ENCODE data around the gene TBK1.

The TBK1 gene

GRCh38 chr12:64545081-64545382, 93.1 kb downstream of the TBK1 start:
- DNase-seq (ENCODE audit: low read depth): no peak

DNA sequence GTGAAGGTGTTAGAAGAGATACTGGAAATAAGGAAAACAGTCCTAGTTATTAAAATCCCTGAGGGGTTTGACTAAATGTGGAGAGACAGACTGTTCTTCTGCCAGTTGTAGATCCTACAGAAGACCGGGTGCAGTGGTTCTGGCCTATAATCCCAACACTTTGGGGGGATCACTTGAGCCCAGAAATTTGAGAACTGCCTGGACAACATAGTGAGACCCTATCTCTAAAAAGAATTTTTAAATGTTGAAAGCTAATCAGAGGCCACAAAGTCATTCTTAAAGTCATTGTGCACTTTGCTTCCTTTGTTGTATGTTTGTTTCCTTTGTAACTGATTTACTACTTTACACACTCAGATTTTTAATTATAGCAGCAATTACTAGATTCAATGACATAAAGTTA, 97.2 kb downstream of the TBK1 start:
- DNase-seq (ENCODE audit: low read depth): no peak

DNA sequence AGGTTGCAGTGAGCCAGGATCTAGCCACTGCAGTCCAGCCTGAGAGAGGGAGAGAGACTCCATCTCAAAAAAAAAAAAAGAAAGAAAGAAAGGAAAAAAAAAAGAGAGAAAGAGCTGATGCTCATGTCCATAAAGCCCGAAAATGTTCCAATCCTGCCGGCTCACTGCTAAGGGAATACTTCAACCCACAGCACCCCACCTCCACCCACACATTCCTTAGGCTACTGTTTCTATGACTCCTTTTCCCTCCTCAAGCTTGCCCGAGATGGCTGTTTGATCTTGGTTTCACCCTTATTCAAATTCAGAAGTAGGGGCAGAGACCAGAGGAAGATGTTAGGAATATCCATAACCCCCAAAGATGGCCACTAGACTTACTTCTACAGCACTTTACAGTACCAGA, 98.8 kb downstream of the TBK1 start:
- no peak for DNase-seq (ENCODE audit: low read depth)

DNA sequence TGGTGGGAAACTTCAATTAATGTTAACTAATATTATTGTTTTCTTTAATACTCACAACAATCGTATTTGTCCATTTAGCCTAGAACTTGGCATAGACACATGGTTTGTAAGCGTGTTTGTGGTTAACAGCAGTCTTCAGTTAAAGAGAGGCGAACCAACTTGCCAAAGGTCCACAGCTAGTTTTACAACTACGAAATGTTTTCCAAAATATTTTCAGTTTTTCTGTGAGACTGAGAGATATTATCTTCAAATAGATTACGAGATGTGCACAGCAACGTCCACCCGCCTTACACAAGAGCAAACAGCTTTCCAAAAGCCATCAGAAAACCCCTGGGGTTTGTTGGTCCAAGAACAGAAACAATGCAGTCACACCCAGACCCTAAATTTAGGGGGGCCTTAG, 99.8 kb downstream of the TBK1 start:
- DNase-seq (ENCODE audit: low read depth): no peak

Measured in iris pigment epithelial cell (primary cell).